A549 (cell line): ENCODE data around the gene ANKS6. TPM values are rescaled to one million over a fixed set of nuclear protein-coding genes. Genes with fewer than 3 reads are reported as not detected.

Source experiments
- ATAC-seq, 2 experiments: fragments of 200-7000 bp in 1 of 2; fragments of >200 bp in 1 of 2; cut with Nextera tagmentation in 1 of 2; cut with Tn5 transposase in 1 of 2; 3 replicates each; pipeline versions ENCODE4 v1.8.0 to v1.9.1; 2018 to 2020; ENCODE audit warnings: mild to moderate bottlenecking in 1 of 2, moderate library complexity in 1 of 2
- CTCF ChIA-PET: fragments of 300-600 bp; sonication (Branson Sonifier 250); formaldehyde crosslinking; extraction: SDS; loops from one replicate; lab custom pipeline; 2021; ENCODE audit warnings: antibody characterized with exemption, inconsistent platforms; lab: Yijun Ruan, JAX
- POLR2A ChIA-PET: fragments of 350-600 bp; formaldehyde crosslinking; extraction: SDS; loops from one replicate; lab custom pipeline; 2021; ENCODE audit warnings: antibody characterized with exemption, inconsistent platforms; lab: Yijun Ruan, JAX
- DNase-seq, 2 experiments: peaks; one replicate each; pipeline versions ENCODE4 v3.0.0 to v3.0.0-alpha.2; 2011 to 2016; ENCODE audit warnings: low read depth in 1 of 2, low spot score in 1 of 2
- FAIRE-seq: peaks from 2 replicates; lab custom pipeline; 2011; peaks lifted over from hg19 to GRCh38; lab: Jason Lieb, UNC
- H3K27ac ChIP-seq, 2 experiments: fragments of >200 bp; sonication (Bioruptor Twin); formaldehyde crosslinking; 3 replicates each; pipeline ENCODE4 v1.5.1; 2016 to 2017
- H3K4me1 ChIP-seq: fragments of >200 bp; sonication (Bioruptor Twin); formaldehyde crosslinking; 3 replicates; pipeline ENCODE4 v1.6.1; 2016
- H3K4me2 ChIP-seq: fragments of >200 bp; sonication (Bioruptor Twin); formaldehyde crosslinking; 3 replicates; pipeline ENCODE4 v1.6.1; 2016
- H3K4me3 ChIP-seq: fragments of >200 bp; sonication (Bioruptor Twin); formaldehyde crosslinking; 3 replicates; pipeline ENCODE4 v1.5.1; 2016
- H3K9me3 ChIP-seq: fragments of >200 bp; sonication (Bioruptor Twin); formaldehyde crosslinking; 3 replicates; pipeline ENCODE4 v1.6.1; 2016
- BHLHE40 ChIP-seq: IDR thresholded peaks from 2 replicates; pipeline ENCODE4 v1.6.1; 2012; ENCODE audit warnings: low read depth, low read length, inconsistent platforms
- CBX2 ChIP-seq: fragments of 200-600 bp; sonication (generic); IDR thresholded peaks from 2 replicates; pipeline ENCODE4 v1.6.1; 2016; ENCODE audit warnings: low read depth, mild to moderate bottlenecking, borderline replicate concordance
- HES2 ChIP-seq: fragments of >200 bp; sonication (Bioruptor Twin); formaldehyde crosslinking; IDR thresholded peaks from 2 replicates; pipeline ENCODE4 v1.6.1; 2016
- HOXB13 ChIP-seq: fragments of 250-450 bp; sonication (Bioruptor Pico); IDR thresholded peaks from 2 replicates; pipeline ENCODE4 v1.5.0; 2020; ENCODE audit warnings: low read depth, mild to moderate bottlenecking, moderate library complexity
- HOXB5 ChIP-seq: fragments of 250-450 bp; sonication (Bioruptor Pico); IDR thresholded peaks from 2 replicates; pipeline ENCODE4 v1.5.0; 2020; ENCODE audit warnings: mild to moderate bottlenecking, moderate library complexity
- KDM1A ChIP-seq: fragments of 200-600 bp; sonication (generic); IDR thresholded peaks from 2 replicates; pipeline ENCODE4 v1.6.1; 2016; ENCODE audit warnings: low read depth, mild to moderate bottlenecking
- KDM5A ChIP-seq: fragments of 200-600 bp; sonication (generic); IDR thresholded peaks from 2 replicates; pipeline ENCODE4 v1.6.1; 2016; ENCODE audit warnings: antibody characterized with exemption, mild to moderate bottlenecking
- MAFK ChIP-seq: fragments of 450-650 bp; IDR thresholded peaks from 2 replicates; pipeline ENCODE4 v1.6.1; 2014; ENCODE audit not compliant: partially characterized antibody
- MAZ ChIP-seq: fragments of 150-350 bp; IDR thresholded peaks from 2 replicates; pipeline ENCODE4 v1.6.1; 2014; ENCODE audit warnings: antibody characterized with exemption, low read depth, low read length, borderline replicate concordance
- MYC ChIP-seq: IDR thresholded peaks from 2 replicates; pipeline ENCODE4 v1.6.1; 2012; ENCODE audit warnings: mild to moderate bottlenecking, inconsistent platforms, low read length, improper control_type of control experiment, borderline replicate concordance
- NFE2L2 ChIP-seq: fragments of 150-350 bp; conservative IDR thresholded peaks from 2 replicates; pipeline ENCODE4 v1.6.1; 2014; ENCODE audit warnings: low read length
- NPAS2 ChIP-seq: fragments of 250-450 bp; sonication (Bioruptor Pico); IDR thresholded peaks from 2 replicates; pipeline ENCODE4 v1.8.0; 2022; ENCODE audit warnings: mild to moderate bottlenecking, moderate library complexity, borderline replicate concordance
- NR3C1 ChIP-seq: fragments of >200 bp; sonication (Bioruptor Twin); formaldehyde crosslinking; IDR thresholded peaks from 3 replicates; pipeline ENCODE4 v1.6.1; 2017
- RAD21 ChIP-seq, 2 experiments: fragments of >200 bp in 1 of 2; sonication (Bioruptor Twin) in 1 of 2; formaldehyde crosslinking in 1 of 2; IDR thresholded peaks in 1 of 2; conservative IDR thresholded peaks in 1 of 2; 2 replicates in 1 of 2; 3 replicates in 1 of 2; pipeline ENCODE4 v1.6.1; 2012 to 2018; ENCODE audit warnings: inconsistent platforms in 1 of 2
- RCOR1 ChIP-seq: fragments of 150-350 bp; IDR thresholded peaks from 2 replicates; pipeline ENCODE4 v1.6.1; 2014; ENCODE audit warnings: antibody characterized with exemption, low read length, low read depth
- REST ChIP-seq: fragments of 200-600 bp; sonication (generic); IDR thresholded peaks from 2 replicates; pipeline ENCODE4 v1.6.1; 2016; ENCODE audit warnings: antibody characterized with exemption, mild to moderate bottlenecking, moderate library complexity
- SMC3 ChIP-seq: fragments of >200 bp; sonication (Bioruptor Twin); formaldehyde crosslinking; IDR thresholded peaks from 3 replicates; pipeline ENCODE4 v1.6.1; 2018; ENCODE audit warnings: inconsistent platforms
- SREBF2 ChIP-seq: fragments of 450-650 bp; IDR thresholded peaks from 2 replicates; pipeline ENCODE4 v1.6.1; 2014; ENCODE audit warnings: mild to moderate bottlenecking, moderate library complexity
- TP53 ChIP-seq: fragments of 250-450 bp; sonication (Bioruptor Pico); IDR thresholded peaks from 2 replicates; pipeline ENCODE4 v1.5.0; 2021; ENCODE audit warnings: mild to moderate bottlenecking, moderate library complexity
- ZNF302 ChIP-seq: fragments of 250-450 bp; sonication (Bioruptor Pico); IDR thresholded peaks from 2 replicates; pipeline ENCODE4 v1.9.0; 2021; ENCODE audit warnings: inconsistent platforms, mild to moderate bottlenecking, moderate library complexity
- ZSCAN20 ChIP-seq: fragments of 250-450 bp; sonication (Bioruptor Pico); IDR thresholded peaks from 2 replicates; pipeline ENCODE4 v1.8.0; 2022; ENCODE audit warnings: mild to moderate bottlenecking, moderate library complexity
- WGBS: methylation state at CpG from one replicate; pipeline ENCODE4 v1.1.6; 2017; ENCODE audit errors: missing lambda C conversion rate; 5-methylcytosine and 5-hydroxymethylcytosine counted together
- polyA plus RNA-seq, 4 experiments: library from polyadenylated mRNA; depleted of rRNA in 3 of 4; stranded (reverse); fragments of >200 nt; fragmentation: RNase III in 1 of 4; extraction: RNeasy Plus Mini Kit Qiagen cat#74134 plus additional on column Dnase treatment in 1 of 4; gene quantifications; 2 replicates in 3 of 4; 3 replicates in 1 of 4; pipeline ENCODE4 v1.2.3, GENCODE V29; 2011 to 2017

ANKS6 gene
- polyA plus RNA-seq, 2 of the 4 experiments (the other 2 are of a cell fraction) = 14.7 to 15.2 TPM

- TF ChIP-seq KDM1A (no peak), NFE2L2 (no peak), SREBF2 (no peak), NR3C1 (no peak), REST (no peak), ZNF302 (no peak)
These were observed 67.9 kb downstream of the ANKS6 start (continued) for GRCh38 chr9:98728500-98728899.

GRCh38 chr9:98727428-98727827 is 68.9 kb downstream of the ANKS6 start:
- Histone ChIP-seq H3K4me2 (no peak overlapping the region), H3K4me1 (no peaks in the 10 kb centered on the region), H3K9me3 (peaks cover 9% of the 10 kb centered on the region; the same call in 2 of the 3 replicates), H3K4me3 (no peak overlapping the region), H3K27ac (no peak overlapping the region)
- WGBS = 58% methylated on average over 7 of the region's 7 CpGs
- ChIA-PET POLR2A (no interaction called here), CTCF (interaction anchor here (0.6 kb wide), 1 partner anchor 138 kb away, joined by 3 read pairs; no protein-coding TSS in a partner anchor)
- DNase-seq (no peak), FAIRE-seq (no peak), ATAC-seq (no peak)
- TF ChIP-seq SMC3 (no peak), HOXB13 (CRISPR knock-in tag) (no peak), RAD21 (conservative IDR thresholded peaks at IDR 0.05 in 1 of 2, IDR thresholded peaks at IDR 0.05 in 1 of 2) (no peak)

GRCh38 chr9:98726735-98727134 is 69.6 kb downstream of the ANKS6 start:
- DNase-seq = no peak
- ChIA-PET POLR2A (no interaction called here), CTCF (interaction anchor here (0.8 to 1.4 kb wide), 3 partner anchors 47 to 411 kb away, joined by 3 to 4 read pairs (median 3); no protein-coding TSS in a partner anchor)
- no peak overlapping the region for H3K27ac ChIP-seq
- peaks cover 9% of the 10 kb centered on the region; the same call in 2 of the 3 replicates for H3K9me3 ChIP-seq
- FAIRE-seq = no peak
- 25% methylated on average over 5 of the region's 5 CpGs for WGBS
- H3K4me1 ChIP-seq = no peaks in the 10 kb centered on the region
- ATAC-seq = no peak
- H3K4me3 ChIP-seq = no peak overlapping the region
- H3K4me2 ChIP-seq = no peak overlapping the region
- TF ChIP-seq NPAS2 = no peak
- TF ChIP-seq KDM5A = no peak
- TF ChIP-seq BHLHE40 = no peak
- no peak for TF ChIP-seq MAZ
- TF ChIP-seq HES2 = no peak
- TF ChIP-seq ZSCAN20 = no peak
- TF ChIP-seq HOXB5 = no peak
- no peak for TF ChIP-seq MAFK
- no peak for TF ChIP-seq TP53 (CRISPR knock-in tag)
- no peak for TF ChIP-seq RCOR1
- no peak for TF ChIP-seq CBX2
- TF ChIP-seq SREBF2 = no peak
- TF ChIP-seq MYC = no peak
